AG04449 (cell line): ENCODE data around the gene PRDM16.
"Not testable (repeated sequence)": the region's sequence is repeated elsewhere in the genome, so short reads cannot be mapped to it uniquely, and the experiment has no call there.

Source experiments
- CTCF ChIA-PET: fragments of 350-600 bp; formaldehyde crosslinking; extraction: SDS; loops from one replicate; lab custom pipeline; 2021; ENCODE audit warnings: antibody characterized with exemption; lab: Yijun Ruan, JAX
- POLR2A ChIA-PET: fragments of 400-600, 350-600 bp; formaldehyde crosslinking; extraction: SDS; loops from one replicate; lab custom pipeline; 2020; ENCODE audit warnings: antibody characterized with exemption, inconsistent platforms; lab: Yijun Ruan, JAX
- DNase-seq: peaks from one replicate; pipeline ENCODE4 v3.0.0-alpha.2; 2010; ENCODE audit warnings: low read depth, low spot score
- H3K4me3 ChIP-seq: 2 replicates; pipeline ENCODE4 v1.5.1; 2011; ENCODE audit warnings: low read depth, mild to moderate bottlenecking, control low read depth, low read length
- CTCF ChIP-seq: IDR thresholded peaks from one replicate; pipeline ENCODE4 v1.5.1; 2011; ENCODE audit warnings: mild to moderate bottlenecking, moderate library complexity, low read length, control low read depth, inconsistent platforms; ENCODE audit not compliant: insufficient read depth; ENCODE audit errors: missing control alignments

Gene PRDM16

GRCh38 chr1:3159996-3160395 lies 91.0 kb downstream of the PRDM16 start:
- CTCF ChIA-PET: no interaction called here
- DNase-seq: no peak
- POLR2A ChIA-PET: no interaction called here
- H3K4me3 ChIP-seq: no peak overlapping the region
- no peak for TF ChIP-seq CTCF

GRCh38 chr1:3160647-3161145 lies 91.7 kb downstream of the PRDM16 start:
- H3K4me3 ChIP-seq: no peak overlapping the region
- no peak for DNase-seq
- TF ChIP-seq CTCF: no peak
- ChIA-PET CTCF (no interaction called here), POLR2A (no interaction called here)

GRCh38 chr1:3161176-3161840 lies 92.3 kb downstream of the PRDM16 start:
- POLR2A ChIA-PET: no interaction called here
- no peak for TF ChIP-seq CTCF
- DNase-seq: no peak
- CTCF ChIA-PET: no interaction called here
- H3K4me3 ChIP-seq: no peak overlapping the region

DNA sequence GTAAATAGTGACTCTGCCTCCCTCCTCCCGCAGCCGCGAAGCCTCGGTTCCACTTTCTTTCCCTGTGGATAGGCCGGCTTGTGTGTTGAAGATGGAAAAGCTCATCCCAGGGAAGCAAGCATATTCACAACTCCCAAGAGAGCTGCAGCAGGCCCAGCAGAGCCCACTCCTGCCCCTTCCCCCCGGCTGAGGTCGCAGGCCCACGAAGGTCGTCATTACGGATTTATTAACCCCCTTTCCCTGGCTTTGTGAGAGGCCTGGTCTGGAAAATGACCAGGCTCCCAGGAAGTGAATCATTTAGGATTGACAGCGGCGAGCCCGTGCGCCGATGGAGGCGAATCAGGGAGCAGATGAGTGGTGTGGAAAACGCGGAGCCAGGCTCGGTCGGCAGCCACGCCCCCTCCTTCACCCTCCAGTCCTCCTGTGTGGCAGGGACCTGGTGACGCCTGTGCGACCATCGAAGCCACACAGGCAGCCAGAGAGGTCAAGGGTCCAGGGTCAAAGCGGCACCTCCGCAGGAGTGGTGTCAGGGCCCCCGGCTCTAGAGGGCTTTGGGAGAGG lies 93.4 kb downstream of the PRDM16 start:
- DNase-seq: no peak
- CTCF ChIA-PET: no interaction called here
- H3K4me3 ChIP-seq: no peak overlapping the region
- POLR2A ChIA-PET: no interaction called here
- TF ChIP-seq CTCF: no peak

DNA sequence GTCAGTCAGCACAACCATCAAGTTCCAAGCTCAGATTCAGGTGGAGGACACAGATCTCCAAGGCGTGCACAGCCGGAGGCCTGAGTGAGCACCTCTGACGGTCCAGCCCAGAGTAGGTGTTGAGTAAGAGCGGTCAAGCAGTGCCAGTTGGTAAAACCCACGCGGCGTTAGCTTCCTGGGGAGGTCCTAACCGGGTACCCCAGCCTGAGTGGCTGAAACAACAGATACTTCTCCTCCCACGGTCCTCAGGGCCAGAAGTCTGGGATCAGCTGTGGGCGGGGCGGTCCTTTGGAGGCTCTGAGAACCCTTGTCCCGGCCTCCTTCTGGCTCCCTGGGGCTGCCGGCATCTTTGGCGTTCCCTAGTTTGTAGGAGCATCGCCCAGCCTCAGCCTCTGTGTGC lies 94.4 kb downstream of the PRDM16 start:
- no peak for DNase-seq
- H3K4me3 ChIP-seq: no peak overlapping the region
- POLR2A ChIA-PET: no interaction called here
- CTCF ChIA-PET: no interaction called here
- TF ChIP-seq CTCF: no peak

- DNase-seq: no peak
- no peak overlapping the region for H3K4me3 ChIP-seq
- ChIA-PET POLR2A (no interaction called here), CTCF (no interaction called here)
- no peak for TF ChIP-seq CTCF
Observed at GRCh38 chr1:3164671-3165070, 95.7 kb downstream of the PRDM16 start.

GRCh38 chr1:3165189-3165588 lies 96.2 kb downstream of the PRDM16 start:
- DNase-seq, H3K4me3 ChIP-seq, CTCF ChIA-PET, POLR2A ChIA-PET: not testable (repeated sequence)
